ENCODE measurements around the gene IL18RAP.

IL18RAP gene

GRCh38 chr2:102386004-102386403 lies 37.0 kb upstream of the IL18RAP start:
- Histone ChIP-seq H2AFZ (ENCODE audit: low read length) (no peak overlapping the region), H3K36me3 (replicated peaks in 1 of 2; ENCODE audit: control insufficient read depth in 2 of 2, insufficient read depth in 2 of 2, low read length in 2 of 2) (no peaks in the 10 kb centered on the region), H3K4me1 (ENCODE audit: control insufficient read depth in 2 of 2, insufficient read depth in 1 of 2, low read depth in 1 of 2, low read length in 2 of 2) (no peaks in the 10 kb centered on the region), H3K79me1 (ENCODE audit: low read depth, low read length) (no peaks in the 10 kb centered on the region), H3K23ac (ENCODE audit: low read depth, low read length, poor library complexity) (no peak overlapping the region), H3K4ac (ENCODE audit: low read length) (no peak overlapping the region), H3K4me2 (ENCODE audit: insufficient read depth, low read length, poor library complexity, severe bottlenecking) (no peak overlapping the region), H2AK5ac (ENCODE audit: low read depth, low read length) (no peak overlapping the region), H3K14ac (ENCODE audit: low read length) (no peak overlapping the region), H4K8ac (ENCODE audit: low read depth, low read length) (no peak overlapping the region), H2BK120ac (ENCODE audit: low read depth, low read length) (no peak overlapping the region), H2BK5ac (ENCODE audit: low read length) (no peak overlapping the region), H3K27me3 (ENCODE audit: control insufficient read depth in 3 of 3, insufficient read depth in 3 of 3, low read depth in 1 of 3, low read length in 3 of 3) (no peaks in the 10 kb centered on the region), H3K27ac (replicated peaks; ENCODE audit: low read length) (no peak overlapping the region), H2BK15ac (ENCODE audit: low read length) (no peak overlapping the region), H3K9ac (ENCODE audit: low read depth, low read length, poor library complexity) (no peak overlapping the region), H3K9me3 (replicated peaks in 1 of 2; ENCODE audit: control insufficient read depth in 2 of 2, insufficient read depth in 1 of 2, low read depth in 1 of 2, low read length in 2 of 2) (peaks cover 0 to 3% of the 10 kb centered on the region in 2 donors), H3K4me3 (ENCODE audit: low read length in 2 of 2) (no peak overlapping the region), H2BK12ac (ENCODE audit: low read length) (no peak overlapping the region), H3K18ac (ENCODE audit: low read length) (no peak overlapping the region), H4K91ac (ENCODE audit: low read depth, low read length, poor library complexity) (no peak overlapping the region)
- no peak for DNase-seq (ENCODE audit: low spot score)
- WGBS, 2 donors (ENCODE audit: extremely low coverage in 2 of 2, insufficient read length in 2 of 2, insufficient replicate concordance in 1 of 2), result no CpG with 5 or more reads among the region's 3 CpGs

GRCh38 chr2:102386867-102387541 lies 36.0 kb upstream of the IL18RAP start:
- no peak for DNase-seq (ENCODE audit: low spot score)

DNA sequence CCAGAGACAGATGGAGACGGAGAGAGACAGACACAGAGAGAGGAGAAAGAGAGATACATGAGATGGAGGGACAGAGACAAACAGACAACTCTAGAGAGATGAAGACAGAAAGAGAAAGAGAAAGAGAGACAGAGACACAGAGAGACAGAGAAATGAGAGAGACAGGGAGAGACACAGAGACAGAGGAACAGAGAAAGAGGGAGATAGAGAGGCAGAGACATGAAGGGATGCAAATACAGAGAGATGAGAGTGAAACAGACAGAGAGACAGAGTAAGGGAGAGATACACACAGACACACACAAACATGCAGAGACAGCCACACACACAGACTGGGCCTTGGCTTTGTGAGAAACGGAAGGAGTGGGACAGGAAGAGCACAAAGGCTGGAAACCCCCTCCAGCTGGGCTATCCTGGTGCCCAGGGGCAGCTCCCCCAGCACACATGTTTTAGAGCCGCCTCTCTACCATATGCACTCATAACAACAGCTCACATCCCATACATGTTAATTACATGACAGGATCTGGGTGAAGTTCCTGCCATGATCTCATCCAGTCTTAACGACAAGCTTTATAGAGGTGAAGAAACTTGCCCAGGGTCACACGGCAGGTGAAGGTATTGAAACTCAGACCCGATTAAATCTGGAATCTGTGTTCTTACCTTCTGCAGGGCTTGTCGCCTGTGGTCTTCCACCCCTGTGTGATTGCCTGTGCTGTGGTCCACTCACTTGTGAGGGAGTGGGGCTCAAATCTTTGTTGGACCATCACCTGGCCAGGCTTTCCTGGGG lies 35.0 kb upstream of the IL18RAP start:
- no peak overlapping the region for H2BK5ac ChIP-seq (ENCODE audit: low read length)
- no peak overlapping the region for H3K27ac ChIP-seq (replicated peaks; ENCODE audit: low read length)
- peaks cover 0 to 3% of the 10 kb centered on the region in 2 donors for H3K9me3 ChIP-seq (replicated peaks in 1 of 2; ENCODE audit: control insufficient read depth in 2 of 2, insufficient read depth in 1 of 2, low read depth in 1 of 2, low read length in 2 of 2)
- H3K27me3 ChIP-seq (ENCODE audit: control insufficient read depth in 3 of 3, insufficient read depth in 3 of 3, low read depth in 1 of 3, low read length in 3 of 3), result no peaks in the 10 kb centered on the region
- no peak overlapping the region for H4K91ac ChIP-seq (ENCODE audit: low read depth, low read length, poor library complexity)
- no peaks in the 10 kb centered on the region for H3K79me1 ChIP-seq (ENCODE audit: low read depth, low read length)
- H3K23ac ChIP-seq (ENCODE audit: low read depth, low read length, poor library complexity), result no peak overlapping the region
- no peak overlapping the region for H4K8ac ChIP-seq (ENCODE audit: low read depth, low read length)
- H3K4me2 ChIP-seq (ENCODE audit: insufficient read depth, low read length, poor library complexity, severe bottlenecking), result no peak overlapping the region
- no peak overlapping the region for H3K4me3 ChIP-seq (ENCODE audit: low read length in 2 of 2)
- H3K4me1 ChIP-seq (ENCODE audit: control insufficient read depth in 2 of 2, insufficient read depth in 1 of 2, low read depth in 1 of 2, low read length in 2 of 2), result no peaks in the 10 kb centered on the region
- no peak overlapping the region for H3K9ac ChIP-seq (ENCODE audit: low read depth, low read length, poor library complexity)
- no peak for DNase-seq (ENCODE audit: low spot score)
- no peak overlapping the region for H3K14ac ChIP-seq (ENCODE audit: low read length)
- H2AFZ ChIP-seq (ENCODE audit: low read length), result no peak overlapping the region
- no CpG with 5 or more reads among the region's 7 CpGs for WGBS, 2 donors (ENCODE audit: extremely low coverage in 2 of 2, insufficient read length in 2 of 2, insufficient replicate concordance in 1 of 2)
- no peak overlapping the region for H2BK15ac ChIP-seq (ENCODE audit: low read length)
- no peaks in the 10 kb centered on the region for H3K36me3 ChIP-seq (replicated peaks in 1 of 2; ENCODE audit: control insufficient read depth in 2 of 2, insufficient read depth in 2 of 2, low read length in 2 of 2)
- H2BK120ac ChIP-seq (ENCODE audit: low read depth, low read length), result no peak overlapping the region
- no peak overlapping the region for H2BK12ac ChIP-seq (ENCODE audit: low read length)
- no peak overlapping the region for H2AK5ac ChIP-seq (ENCODE audit: low read depth, low read length)
- no peak overlapping the region for H3K4ac ChIP-seq (ENCODE audit: low read length)
- H3K18ac ChIP-seq (ENCODE audit: low read length), result no peak overlapping the region

More at GRCh38 chr2:102386867-102387541, 36.0 kb upstream of the IL18RAP start:
- H3K4ac ChIP-seq (ENCODE audit: low read length), result no peak overlapping the region
- peaks cover 0 to 3% of the 10 kb centered on the region in 2 donors for H3K9me3 ChIP-seq (replicated peaks in 1 of 2; ENCODE audit: control insufficient read depth in 2 of 2, insufficient read depth in 1 of 2, low read depth in 1 of 2, low read length in 2 of 2)
- no peak overlapping the region for H2BK15ac ChIP-seq (ENCODE audit: low read length)
- H4K91ac ChIP-seq (ENCODE audit: low read depth, low read length, poor library complexity), result no peak overlapping the region
- H3K18ac ChIP-seq (ENCODE audit: low read length), result peak overlapping the region; percentile 22
- H2BK120ac ChIP-seq (ENCODE audit: low read depth, low read length), result no peak overlapping the region
- no peak overlapping the region for H2AFZ ChIP-seq (ENCODE audit: low read length)
- no peak overlapping the region for H2BK5ac ChIP-seq (ENCODE audit: low read length)
- H3K9ac ChIP-seq (ENCODE audit: low read depth, low read length, poor library complexity), result no peak overlapping the region
- no peak overlapping the region for H3K4me3 ChIP-seq (ENCODE audit: low read length in 2 of 2)
- no peak overlapping the region for H3K27ac ChIP-seq (replicated peaks; ENCODE audit: low read length)
- H3K4me1 ChIP-seq (ENCODE audit: control insufficient read depth in 2 of 2, insufficient read depth in 1 of 2, low read depth in 1 of 2, low read length in 2 of 2), result no peaks in the 10 kb centered on the region
- no peaks in the 10 kb centered on the region for H3K36me3 ChIP-seq (replicated peaks in 1 of 2; ENCODE audit: control insufficient read depth in 2 of 2, insufficient read depth in 2 of 2, low read length in 2 of 2)
- H2AK5ac ChIP-seq (ENCODE audit: low read depth, low read length), result no peak overlapping the region
- H3K27me3 ChIP-seq (ENCODE audit: control insufficient read depth in 3 of 3, insufficient read depth in 3 of 3, low read depth in 1 of 3, low read length in 3 of 3), result no peaks in the 10 kb centered on the region
- H3K23ac ChIP-seq (ENCODE audit: low read depth, low read length, poor library complexity), result no peak overlapping the region
- H2BK12ac ChIP-seq (ENCODE audit: low read length), result no peak overlapping the region
- no peaks in the 10 kb centered on the region for H3K79me1 ChIP-seq (ENCODE audit: low read depth, low read length)
- H3K14ac ChIP-seq (ENCODE audit: low read length), result no peak overlapping the region
- H3K4me2 ChIP-seq (ENCODE audit: insufficient read depth, low read length, poor library complexity, severe bottlenecking), result no peak overlapping the region
- no CpG with 5 or more reads among the region's 3 CpGs for WGBS, 2 donors (ENCODE audit: extremely low coverage in 2 of 2, insufficient read length in 2 of 2, insufficient replicate concordance in 1 of 2)
- H4K8ac ChIP-seq (ENCODE audit: low read depth, low read length), result no peak overlapping the region

DNA sequence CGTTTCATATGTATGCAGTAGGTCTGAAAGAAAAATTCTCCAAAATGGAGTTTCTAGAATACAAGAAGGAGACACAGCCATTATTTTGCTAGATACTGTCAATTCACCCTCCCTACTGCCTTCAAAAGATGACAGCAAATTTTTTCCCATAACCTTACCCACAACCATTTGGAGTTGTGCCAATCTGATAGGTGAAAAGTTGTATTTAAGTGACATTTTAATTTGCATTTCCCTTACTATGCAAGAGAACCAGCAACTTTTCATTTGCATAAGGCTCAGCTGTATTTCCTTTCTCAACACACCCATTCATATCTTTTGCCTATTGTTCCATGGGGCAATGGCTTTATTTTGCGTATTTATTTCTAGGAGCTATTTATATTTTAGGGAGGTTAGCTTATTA lies 31.4 kb upstream of the IL18RAP start:
- no CpG with 5 or more reads among the region's 2 CpGs for WGBS, 2 donors (ENCODE audit: extremely low coverage in 2 of 2, insufficient read length in 2 of 2, insufficient replicate concordance in 1 of 2)
- no peak overlapping the region for H4K8ac ChIP-seq (ENCODE audit: low read depth, low read length)
- no peak overlapping the region for H2AFZ ChIP-seq (ENCODE audit: low read length)
- H2BK12ac ChIP-seq (ENCODE audit: low read length), result no peak overlapping the region
- H3K36me3 ChIP-seq (replicated peaks in 1 of 2; ENCODE audit: control insufficient read depth in 2 of 2, insufficient read depth in 2 of 2, low read length in 2 of 2), result no peaks in the 10 kb centered on the region
- no peak overlapping the region for H3K18ac ChIP-seq (ENCODE audit: low read length)
- no peak overlapping the region for H2BK15ac ChIP-seq (ENCODE audit: low read length)
- H4K91ac ChIP-seq (ENCODE audit: low read depth, low read length, poor library complexity), result no peak overlapping the region
- no peak overlapping the region for H3K4me2 ChIP-seq (ENCODE audit: insufficient read depth, low read length, poor library complexity, severe bottlenecking)
- no peak for DNase-seq (ENCODE audit: low spot score)
- H3K79me1 ChIP-seq (ENCODE audit: low read depth, low read length), result no peaks in the 10 kb centered on the region
- H3K23ac ChIP-seq (ENCODE audit: low read depth, low read length, poor library complexity), result no peak overlapping the region
- H3K4me1 ChIP-seq (ENCODE audit: control insufficient read depth in 2 of 2, insufficient read depth in 1 of 2, low read depth in 1 of 2, low read length in 2 of 2), result no peaks in the 10 kb centered on the region
- no peak overlapping the region for H2AK5ac ChIP-seq (ENCODE audit: low read depth, low read length)
- H3K4me3 ChIP-seq (ENCODE audit: low read length in 2 of 2), result no peak overlapping the region
- H3K14ac ChIP-seq (ENCODE audit: low read length), result no peak overlapping the region
- H3K4ac ChIP-seq (ENCODE audit: low read length), result no peak overlapping the region
- no peak overlapping the region for H3K9ac ChIP-seq (ENCODE audit: low read depth, low read length, poor library complexity)
- no peak overlapping the region for H2BK5ac ChIP-seq (ENCODE audit: low read length)
- no peaks in the 10 kb centered on the region for H3K27me3 ChIP-seq (ENCODE audit: control insufficient read depth in 3 of 3, insufficient read depth in 3 of 3, low read depth in 1 of 3, low read length in 3 of 3)
- no peak overlapping the region for H3K27ac ChIP-seq (replicated peaks; ENCODE audit: low read length)
- no peaks in the 10 kb centered on the region for H3K9me3 ChIP-seq (replicated peaks in 1 of 2; ENCODE audit: control insufficient read depth in 2 of 2, insufficient read depth in 1 of 2, low read depth in 1 of 2, low read length in 2 of 2)
- H2BK120ac ChIP-seq (ENCODE audit: low read depth, low read length), result no peak overlapping the region

Measured in neuronal stem cell (in vitro differentiated cells).